Left lobe of liver (tissue), 2 donors: ENCODE measurements around the gene CAMKMT. TPM values are rescaled to one million over a fixed set of nuclear protein-coding genes. Genes with fewer than 3 reads are reported as not detected.

Experiments
- ATAC-seq: fragments of 200-7000 bp; cut with Tn5 transposase; one replicate; pipeline ENCODE4 v1.9.1; 2020; ENCODE audit warnings: mild to moderate bottlenecking, moderate library complexity
- DNase-seq: peaks from one replicate; pipeline ENCODE4 v3.0.0-alpha.2; 2020; ENCODE audit warnings: low spot score
- total RNA-seq: library from RNA; stranded (reverse); gene quantifications from one replicate; pipeline ENCODE4 v1.2.1, GENCODE V29; 2021
- donor health status: DM: no; HTN: no; CAD: no; lungs with moderate emphysema.
- donor health status: DM: no; HTN: yes; CAD: no.

CAMKMT gene
- total RNA-seq, 1 donor from 2014 or later = 4.9 TPM

- ATAC-seq = no peak
- no peak for DNase-seq
These were observed 451.4 kb downstream of the CAMKMT start for GRCh38 chr2:44813165-44813564.

GRCh38 chr2:44813658-44814057, 451.9 kb downstream of the CAMKMT start:
- ATAC-seq (no peak), DNase-seq (no peak)

- DNase-seq = no peak
- ATAC-seq = no peak
These were observed 455.5 kb downstream of the CAMKMT start for GRCh38 chr2:44817256-44817655.

DNA sequence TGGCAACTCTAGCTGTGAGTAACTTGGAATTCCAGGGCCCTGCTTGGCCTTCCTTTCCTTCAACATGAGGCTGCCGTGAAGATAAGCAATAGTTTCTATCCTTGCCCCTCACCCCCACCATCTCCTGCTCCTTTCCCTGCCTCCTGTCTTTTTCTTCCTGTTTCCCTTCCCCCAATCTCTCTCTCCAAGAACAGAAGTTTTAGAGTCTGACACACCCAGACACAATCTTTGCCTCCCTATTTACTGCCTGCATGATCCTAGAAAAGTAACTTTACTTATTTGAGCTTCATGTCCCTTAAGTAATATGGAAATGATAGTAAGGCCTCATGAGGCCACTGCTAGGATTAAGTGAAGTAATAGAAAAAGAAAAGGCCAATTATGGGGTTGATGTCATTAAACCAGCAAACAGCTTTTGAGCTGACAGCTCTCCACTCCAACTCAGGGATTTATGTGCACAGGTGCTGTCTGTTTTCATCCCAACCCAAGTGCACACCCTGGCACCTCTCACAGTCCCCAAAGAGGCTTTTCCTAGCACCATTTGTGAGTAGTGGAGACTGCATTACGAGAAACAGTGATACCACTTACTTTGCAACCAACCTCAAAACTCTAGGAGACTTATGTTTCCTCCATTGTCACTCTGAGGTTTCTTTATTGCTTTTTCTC, 456.1 kb downstream of the CAMKMT start:
- ATAC-seq = no peak

DNA sequence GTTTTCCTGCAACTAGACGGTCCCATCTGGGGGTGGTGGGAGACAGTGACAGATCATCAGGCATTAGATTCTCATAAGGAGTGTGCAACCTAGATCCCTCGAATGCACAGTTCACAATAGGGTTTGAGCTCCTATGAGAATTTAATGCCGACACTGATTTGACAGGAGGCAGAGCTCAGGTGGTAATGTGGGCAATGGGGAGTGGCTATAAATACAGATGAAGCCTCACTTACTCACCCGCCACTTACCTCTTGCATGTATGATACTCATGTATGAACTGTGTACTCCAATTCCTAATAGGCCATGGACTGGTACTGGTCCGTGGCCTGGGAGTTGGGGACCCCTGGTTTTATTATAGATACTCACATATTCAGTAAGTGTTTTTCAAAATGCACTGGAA, 457.3 kb downstream of the CAMKMT start:
- ATAC-seq = no peak

More for the DNA sequence above, 456.1 kb downstream of the CAMKMT start:
- no peak for DNase-seq

GRCh38 chr2:44821500-44821899, 459.8 kb downstream of the CAMKMT start:
- DNase-seq (no peak), ATAC-seq (no peak)

More for the DNA sequence above, 457.3 kb downstream of the CAMKMT start:
- no peak for DNase-seq

DNA sequence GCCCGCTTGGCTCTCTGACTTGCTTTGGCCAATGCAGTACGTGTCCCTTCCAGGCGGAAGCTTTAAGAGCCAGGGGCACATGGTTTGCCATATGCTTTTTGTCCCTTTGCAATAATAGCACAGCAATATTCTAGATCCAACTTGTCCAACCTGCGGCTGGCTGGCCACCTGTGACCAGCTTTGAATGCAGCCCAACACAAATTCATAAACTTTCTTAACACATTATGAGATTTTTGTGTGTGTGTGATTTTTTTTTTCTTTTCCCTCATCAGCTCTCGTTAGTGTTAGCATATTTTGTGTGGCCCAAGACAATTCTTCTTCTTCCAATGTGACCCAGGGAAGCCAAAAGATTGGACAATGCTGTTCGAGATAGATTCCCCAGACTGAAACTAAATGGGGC, 460.4 kb downstream of the CAMKMT start:
- ATAC-seq = no peak

More for the DNA sequence above, 460.4 kb downstream of the CAMKMT start:
- no peak for DNase-seq

Other genes with a start within 250 kb of the CAMKMT start
- gene PPM1B, start 193.1 kb upstream of the CAMKMT start, total RNA-seq = 33.6 TPM
- 1.9 TPM for gene SLC3A1, start 86.5 kb upstream of the CAMKMT start, total RNA-seq
- 15.4 TPM for gene PREPL, start 453 bp upstream of the CAMKMT start, total RNA-seq